ENCODE measurements around the gene RPP21.

RPP21 gene

GRCh38 chr6:30344868-30345671 is at the start of gene RPP21:
Gene RPP21, plus strand, starts transcription at chr6:30345156. Its CDS starts 16 bp downstream, at chr6:30345172.
- no peak for DNase-seq

- DNase-seq = no peak
Observed at GRCh38 chr6:30295837-30296236, 49.1 kb upstream of the RPP21 start.

- no peak for DNase-seq
Observed at GRCh38 chr6:30304002-30304401, 41.0 kb upstream of the RPP21 start.

GRCh38 chr6:30311101-30311500 is 33.9 kb upstream of the RPP21 start:
- DNase-seq = no peak

- DNase-seq = no peak
Observed at GRCh38 chr6:30311671-30312070, 33.3 kb upstream of the RPP21 start.

GRCh38 chr6:30312266-30312665 is 32.7 kb upstream of the RPP21 start:
- DNase-seq = no peak

- DNase-seq = no peak
Observed at GRCh38 chr6:30312676-30313321, 32.2 kb upstream of the RPP21 start.

GRCh38 chr6:30315156-30315555 is 29.8 kb upstream of the RPP21 start:
- no peak for DNase-seq

GRCh38 chr6:30317913-30318589 is 26.9 kb upstream of the RPP21 start:
- no peak for DNase-seq

- DNase-seq = no peak
Observed at GRCh38 chr6:30319146-30319835, 25.7 kb upstream of the RPP21 start.

- DNase-seq = no peak
Observed at GRCh38 chr6:30321692-30322388, 23.1 kb upstream of the RPP21 start.

- DNase-seq = no peak
Observed at GRCh38 chr6:30322527-30323501, 22.1 kb upstream of the RPP21 start.

GRCh38 chr6:30323806-30324205 is 21.1 kb upstream of the RPP21 start:
- DNase-seq = no peak

GRCh38 chr6:30325150-30325872 is 19.6 kb upstream of the RPP21 start:
- DNase-seq = peak; percentile 10

GRCh38 chr6:30325873-30326525 is 19.0 kb upstream of the RPP21 start:
- DNase-seq = peak; percentile 9

- DNase-seq = peak; percentile 13
Observed at GRCh38 chr6:30326526-30327231, 18.3 kb upstream of the RPP21 start, which contains the start of gene TRIM39. Gene TRIM39, plus strand, starts transcription at chr6:30326927. Its CDS starts 2,391 bp downstream, at chr6:30329318.

GRCh38 chr6:30327232-30327746 is 17.7 kb upstream of the RPP21 start:
- no peak for DNase-seq

- no peak for DNase-seq
Observed at GRCh38 chr6:30328397-30328796, 16.6 kb upstream of the RPP21 start.

GRCh38 chr6:30329331-30329730 is 15.6 kb upstream of the RPP21 start:
- DNase-seq = no peak
